HUES64 (cell line): ENCODE results near the gene SORL1. TPM values are rescaled to one million over a fixed set of nuclear protein-coding genes. Genes with fewer than 3 reads are reported as not detected.
"Not testable (repeated sequence)": the region's sequence is repeated elsewhere in the genome, so short reads cannot be mapped to it uniquely, and the experiment has no call there.

Source experiments
- H3K27ac ChIP-seq: 2 replicates; pipeline ENCODE4 v1.7.0; 2013; ENCODE audit warnings: low read depth, low read length, inconsistent platforms
- H3K27me3 ChIP-seq: 2 replicates; pipeline ENCODE4 v1.6.1; 2013; ENCODE audit warnings: mild to moderate bottlenecking, low read length; ENCODE audit not compliant: insufficient read depth
- H3K36me3 ChIP-seq: 2 replicates; pipeline ENCODE4 v1.6.1; 2013; ENCODE audit warnings: mild to moderate bottlenecking, low read length; ENCODE audit not compliant: insufficient read depth
- H3K4me1 ChIP-seq: 2 replicates; pipeline ENCODE4 v1.6.1; 2013; ENCODE audit warnings: mild to moderate bottlenecking, low read length, moderate library complexity; ENCODE audit not compliant: insufficient read depth
- H3K4me3 ChIP-seq: 2 replicates; pipeline ENCODE4 v1.5.1; 2013; ENCODE audit warnings: mild to moderate bottlenecking, low read length, moderate library complexity
- H3K9ac ChIP-seq: 2 replicates; pipeline ENCODE4 v1.6.1; 2013; ENCODE audit warnings: mild to moderate bottlenecking, low read depth, low read length
- H3K9me3 ChIP-seq: 2 replicates; pipeline ENCODE4 v1.6.1; 2013; ENCODE audit warnings: low read depth, low read length; ENCODE audit not compliant: insufficient read depth
- WGBS: fragments of 150-250, 120-280 bp; methylation state at CpG from one replicate; pipeline ENCODE4 v1.1.7; 2013; ENCODE audit warnings: missing lambda C conversion rate; 5-methylcytosine and 5-hydroxymethylcytosine counted together
- polyA plus RNA-seq, 2 experiments: library from polyadenylated mRNA; stranded (reverse); fragments of 50-300 nt; gene quantifications; one replicate each; pipeline ENCODE4 v1.2.3, GENCODE V29; 2013

Gene SORL1
- polyA plus RNA-seq (2013, experiment 1 of 2), result 15.2 TPM
- 15.4 TPM for polyA plus RNA-seq (2013, experiment 2 of 2)

DNA sequence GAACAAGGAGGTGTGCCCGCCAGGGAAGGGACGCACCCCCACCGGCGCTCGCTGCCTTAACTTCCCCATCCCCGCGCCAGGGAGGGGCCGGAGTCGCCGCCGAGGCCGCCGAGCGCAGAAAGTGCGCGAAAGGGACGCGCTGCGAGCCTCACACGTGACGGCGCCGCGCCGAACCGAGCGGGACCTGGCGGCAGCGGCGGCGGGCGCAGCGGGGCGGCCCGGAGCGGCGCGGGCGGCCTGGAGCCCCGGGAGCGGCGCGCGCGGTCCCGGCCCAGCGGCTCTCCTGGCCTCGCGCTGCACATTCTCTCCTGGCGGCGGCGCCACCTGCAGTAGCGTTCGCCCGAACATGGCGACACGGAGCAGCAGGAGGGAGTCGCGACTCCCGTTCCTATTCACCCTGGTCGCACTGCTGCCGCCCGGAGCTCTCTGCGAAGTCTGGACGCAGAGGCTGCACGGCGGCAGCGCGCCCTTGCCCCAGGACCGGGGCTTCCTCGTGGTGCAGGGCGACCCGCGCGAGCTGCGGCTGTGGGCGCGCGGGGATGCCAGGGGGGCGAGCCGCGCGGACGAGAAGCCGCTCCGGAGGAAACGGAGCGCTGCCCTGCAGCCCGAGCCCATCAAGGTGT, at the start of gene SORL1:
SORL1 (plus strand) TSS at position 329 of the 623 bp plus-strand sequence; CDS start at position 347, 18 bp downstream.
- Histone ChIP-seq H3K4me1 (peaks cover 21% of the 10 kb centered on the region), H3K9ac (peak within 1 kb of the TSS; percentile 90), H3K9me3 (no peaks in the 10 kb centered on the region), H3K27ac (peak within 1 kb of the TSS; percentile 73; the same call in 1 of the 2 replicates), H3K36me3 (no peaks in the 10 kb centered on the region), H3K27me3 (peaks cover 14% of the 10 kb centered on the region), H3K4me3 (peak within 1 kb of the TSS; percentile 93)
- under 1% methylated on average over 89 of the region's 89 CpGs for WGBS

DNA sequence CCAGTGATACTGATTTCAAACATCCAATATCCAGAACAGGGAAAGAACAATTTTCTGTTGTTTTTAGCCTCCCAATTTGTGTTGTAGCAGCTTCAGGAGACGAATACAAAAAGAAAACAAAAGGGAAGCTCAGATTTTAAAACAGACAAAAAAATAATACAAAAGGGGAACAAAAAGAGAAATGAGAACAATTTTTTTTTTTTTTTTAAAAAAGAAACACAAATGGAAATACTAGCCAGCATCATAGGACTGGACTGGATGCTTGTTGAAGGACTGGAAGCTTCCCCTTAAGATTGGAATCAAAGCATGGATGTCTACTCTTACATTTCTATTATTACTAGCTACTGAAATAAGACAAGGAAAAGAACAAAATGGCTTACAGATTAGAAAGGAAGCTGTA, 46.5 kb upstream of the SORL1 start:
- Histone ChIP-seq H3K9ac (peak overlapping the region; percentile 46), H3K27me3 (no peaks in the 10 kb centered on the region), H3K36me3 (no peaks in the 10 kb centered on the region), H3K4me1 (peaks cover 28% of the 10 kb centered on the region), H3K4me3 (no peak overlapping the region), H3K27ac (peak overlapping the region; percentile 97), H3K9me3 (peaks cover 16% of the 10 kb centered on the region)
- 100% methylated on average over 1 of the region's 1 CpG for WGBS

- Histone ChIP-seq H3K9ac (peak overlapping the region; percentile 57), H3K36me3 (no peaks in the 10 kb centered on the region), H3K4me3 (0 out of 2 replicates have a peak overlapping the region, but pooled peaks have one; percentile 13), H3K4me1 (peaks cover 28% of the 10 kb centered on the region), H3K9me3 (peaks cover 11% of the 10 kb centered on the region), H3K27me3 (no peaks in the 10 kb centered on the region), H3K27ac (peak overlapping the region; percentile 97)
- WGBS, result 20% methylated on average over 2 of the region's 2 CpGs
Measured at GRCh38 chr11:121406291-121406690, 45.8 kb upstream of the SORL1 start.

DNA sequence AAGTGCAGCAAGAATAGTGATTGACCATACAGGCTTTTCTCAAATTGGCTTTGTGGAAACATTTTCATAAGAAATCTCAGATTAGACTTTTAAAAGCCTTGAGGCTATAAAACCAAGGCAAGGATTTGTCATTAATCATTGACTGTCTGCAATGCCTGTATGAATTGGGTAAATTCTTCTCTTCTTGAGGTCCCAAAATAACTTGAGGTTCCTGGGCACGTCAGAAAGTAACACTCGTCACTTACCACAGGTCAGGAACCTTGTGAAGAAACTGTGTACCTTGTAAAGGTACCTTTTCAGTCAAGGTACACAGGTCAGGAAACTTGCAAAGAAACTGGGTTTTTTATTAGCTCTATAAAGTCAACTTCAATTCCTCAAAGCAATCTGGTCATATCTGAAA, 43.3 kb upstream of the SORL1 start:
- H3K4me3 ChIP-seq, result no peak overlapping the region
- no peak overlapping the region for H3K9ac ChIP-seq
- H3K4me1 ChIP-seq, result peaks cover 28% of the 10 kb centered on the region
- no peak overlapping the region for H3K27ac ChIP-seq
- 98% methylated on average over 2 of the region's 2 CpGs for WGBS
- no peaks in the 10 kb centered on the region for H3K9me3 ChIP-seq
- H3K36me3 ChIP-seq, result no peaks in the 10 kb centered on the region
- no peaks in the 10 kb centered on the region for H3K27me3 ChIP-seq

DNA sequence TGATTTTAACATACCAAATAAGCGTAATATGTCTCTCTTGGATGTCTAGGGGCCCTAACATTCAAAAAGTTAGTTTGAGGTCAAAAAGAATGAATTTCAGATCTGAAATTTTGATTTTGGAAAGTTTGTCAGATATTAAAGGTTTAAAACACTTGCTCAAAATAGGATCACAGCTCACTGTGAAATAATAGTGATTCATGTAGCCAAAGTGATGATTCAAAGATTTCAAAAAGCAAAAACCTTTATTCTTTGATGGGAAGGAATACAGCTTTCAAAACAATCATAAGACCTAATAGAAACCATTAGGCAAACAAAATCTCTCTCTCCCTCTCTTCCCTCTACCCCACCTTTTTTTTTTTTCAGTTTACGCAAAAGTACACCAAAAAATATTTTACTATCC, 42.1 kb upstream of the SORL1 start:
- not testable (repeated sequence) for H3K27ac ChIP-seq, H3K4me3 ChIP-seq, H3K36me3 ChIP-seq, H3K9me3 ChIP-seq, H3K9ac ChIP-seq, H3K27me3 ChIP-seq
- peaks cover 28% of the 10 kb centered on the region for H3K4me1 ChIP-seq
- 95% methylated on average over 2 of the region's 2 CpGs for WGBS

DNA sequence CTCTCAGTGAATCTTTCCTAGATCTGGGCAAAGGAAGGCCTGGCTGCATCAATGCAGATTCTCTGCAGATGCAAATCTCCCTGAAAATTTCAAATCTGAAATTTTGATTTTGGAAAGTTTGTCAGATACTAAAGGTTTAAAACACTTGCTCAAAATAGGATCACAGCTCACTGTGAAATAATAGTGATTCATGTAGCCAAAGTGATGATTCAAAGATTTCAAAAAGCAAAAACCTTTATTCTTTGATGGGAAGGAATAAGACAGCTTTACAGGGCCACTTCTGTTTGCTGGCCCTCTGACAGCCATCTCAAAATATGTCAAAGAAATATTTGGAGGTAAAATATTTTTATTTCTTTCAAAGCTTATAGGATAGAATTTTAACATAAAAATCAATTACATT, 40.8 kb upstream of the SORL1 start:
- not testable (repeated sequence) for H3K27ac ChIP-seq, H3K4me3 ChIP-seq, H3K27me3 ChIP-seq, H3K9me3 ChIP-seq, H3K9ac ChIP-seq, H3K36me3 ChIP-seq
- H3K4me1 ChIP-seq, result peaks cover 17% of the 10 kb centered on the region

GRCh38 chr11:121412000-121412587, 40.0 kb upstream of the SORL1 start:
- H3K27me3 ChIP-seq, result no peaks in the 10 kb centered on the region
- H3K9me3 ChIP-seq, result no peaks in the 10 kb centered on the region
- H3K4me3 ChIP-seq, result no peak overlapping the region
- no peaks in the 10 kb centered on the region for H3K36me3 ChIP-seq
- H3K27ac ChIP-seq, result no peak overlapping the region
- H3K9ac ChIP-seq, result no peak overlapping the region
- H3K4me1 ChIP-seq, result peaks cover 11% of the 10 kb centered on the region
- 94% methylated on average over 4 of the region's 4 CpGs for WGBS

DNA sequence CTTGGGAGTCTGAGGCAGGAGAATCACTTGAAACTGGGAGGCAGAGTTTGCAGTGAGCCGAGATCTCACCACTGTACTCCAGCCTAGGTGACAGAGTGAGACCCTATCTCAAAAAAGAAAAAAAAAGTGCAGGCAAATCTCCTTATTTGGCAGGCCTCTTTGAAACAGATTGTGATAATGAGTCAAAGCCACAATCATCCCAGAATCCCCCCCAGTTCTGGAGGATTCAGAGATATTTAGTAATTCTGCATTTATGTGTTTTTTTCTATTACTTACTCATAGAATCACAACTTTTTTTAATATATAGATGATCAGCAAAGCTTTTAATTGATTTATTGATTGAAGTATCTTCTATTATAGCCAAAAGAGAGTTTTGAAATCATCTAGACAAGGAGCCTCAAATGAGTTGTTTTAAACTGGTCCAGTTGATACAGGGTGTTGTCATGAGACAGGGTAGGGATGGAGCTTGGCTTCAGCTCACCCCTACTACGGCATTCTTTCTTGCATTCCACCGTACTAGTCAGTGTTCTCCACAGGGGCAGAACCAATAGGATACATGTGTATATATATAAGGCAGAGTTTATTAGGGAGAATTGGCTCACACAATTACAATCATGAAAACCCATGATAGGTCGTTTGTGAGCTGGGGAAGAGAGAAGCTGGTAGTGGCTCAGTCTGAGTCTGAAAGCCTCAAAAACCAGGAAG, 39.3 kb upstream of the SORL1 start:
- Histone ChIP-seq H3K4me3 (no peak overlapping the region), H3K27ac (no peak overlapping the region), H3K9ac (no peak overlapping the region), H3K4me1 (peaks cover 4% of the 10 kb centered on the region), H3K27me3 (no peaks in the 10 kb centered on the region), H3K36me3 (no peaks in the 10 kb centered on the region), H3K9me3 (no peaks in the 10 kb centered on the region)
- WGBS, result 96% methylated on average over 4 of the region's 4 CpGs

- Histone ChIP-seq H3K36me3 (no peaks in the 10 kb centered on the region), H3K9me3 (no peaks in the 10 kb centered on the region)
- WGBS, result 92% methylated on average over 2 of the region's 2 CpGs
Measured at GRCh38 chr11:121414141-121414913, 37.8 kb upstream of the SORL1 start.

GRCh38 chr11:121415856-121416255, 36.3 kb upstream of the SORL1 start:
- H3K4me1 ChIP-seq, result 0 out of 2 replicates have a peak, but pooled peaks cover 3% of the 10 kb centered on the region

More at GRCh38 chr11:121414141-121414913, 37.8 kb upstream of the SORL1 start:
- H3K27me3 ChIP-seq, result no peaks in the 10 kb centered on the region
- no peaks in the 10 kb centered on the region for H3K4me1 ChIP-seq
- H3K27ac ChIP-seq, result no peak overlapping the region
- H3K4me3 ChIP-seq, result no peak overlapping the region
- H3K9ac ChIP-seq, result no peak overlapping the region

More at GRCh38 chr11:121415856-121416255, 36.3 kb upstream of the SORL1 start:
- H3K9me3 ChIP-seq, result no peaks in the 10 kb centered on the region
- H3K9ac ChIP-seq, result no peak overlapping the region
- H3K4me3 ChIP-seq, result no peak overlapping the region
- 0% methylated on average over 1 of the region's 1 CpG for WGBS
- H3K36me3 ChIP-seq, result no peaks in the 10 kb centered on the region
- no peaks in the 10 kb centered on the region for H3K27me3 ChIP-seq
- no peak overlapping the region for H3K27ac ChIP-seq
